Measurements from ENCODE around the gene FBXO24. TPM values are rescaled to one million over a fixed set of nuclear protein-coding genes. Genes with fewer than 3 reads are reported as not detected.

FBXO24 gene
- polyA plus RNA-seq, 3 donors, result 1.8 to 2.6 (median 2.3) TPM

DNA sequence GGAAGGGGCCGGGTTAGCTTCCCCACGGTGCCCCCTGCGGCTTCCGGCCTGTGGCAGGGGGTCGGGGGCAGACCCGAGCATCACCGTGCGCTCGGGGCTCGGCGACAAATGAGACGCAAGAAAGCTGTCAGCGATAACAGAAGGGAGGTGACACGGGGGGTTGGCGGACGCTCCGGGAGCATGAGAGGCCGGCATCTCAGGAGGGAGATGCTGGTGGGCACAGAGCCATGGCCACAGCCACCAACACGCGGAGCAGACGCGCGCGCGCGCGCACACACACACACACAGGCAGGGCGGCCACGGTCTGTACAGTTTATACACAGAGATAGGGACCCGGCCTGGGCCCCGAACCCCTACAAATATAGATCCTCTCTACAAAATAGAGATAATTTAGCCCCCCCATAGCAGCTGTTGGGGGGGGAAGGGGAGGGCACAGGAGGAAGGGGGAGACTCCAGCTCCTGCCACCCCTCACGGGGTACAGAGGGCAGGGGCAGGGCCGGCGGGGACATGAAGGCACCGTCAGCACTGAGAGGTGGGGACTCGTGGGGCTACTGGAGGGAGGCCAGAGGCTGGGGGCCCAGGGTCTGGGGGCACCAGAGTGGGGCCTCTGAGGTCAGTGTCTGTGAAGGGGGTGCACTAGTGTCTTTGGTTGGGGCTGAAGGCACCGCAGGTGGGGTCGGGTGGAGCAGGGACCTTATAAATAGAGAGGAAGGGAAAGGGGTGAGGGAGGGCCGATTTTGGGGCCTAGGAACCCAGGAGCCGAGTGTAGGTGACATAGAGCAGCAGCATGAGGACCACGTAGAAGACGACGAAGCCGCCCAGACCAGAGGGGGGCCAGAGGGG lies 11.5 kb upstream of the FBXO24 start:
- DNase-seq, result no peak

DNA sequence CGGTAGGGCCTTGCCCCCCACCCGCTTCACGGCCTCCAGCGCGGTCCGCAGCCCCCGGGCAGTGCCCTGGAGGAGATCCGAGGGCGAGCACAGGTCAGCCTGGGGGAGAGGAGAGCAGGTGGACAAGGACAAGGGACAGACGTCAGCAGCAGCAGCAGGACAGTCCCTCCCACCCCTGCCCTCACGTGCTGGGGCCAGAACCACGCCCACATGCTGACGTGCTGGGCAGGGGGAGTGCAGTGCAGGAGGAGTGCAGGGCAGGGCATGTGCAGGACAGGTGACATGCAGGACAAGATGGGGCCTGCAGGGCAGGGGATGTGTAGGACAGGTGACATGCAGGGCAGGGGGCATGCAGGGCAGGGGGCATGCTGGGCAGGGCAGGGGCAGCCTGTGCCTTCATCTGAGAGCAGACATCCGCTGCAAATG lies 10.9 kb upstream of the FBXO24 start:
- no peak for DNase-seq

DNA sequence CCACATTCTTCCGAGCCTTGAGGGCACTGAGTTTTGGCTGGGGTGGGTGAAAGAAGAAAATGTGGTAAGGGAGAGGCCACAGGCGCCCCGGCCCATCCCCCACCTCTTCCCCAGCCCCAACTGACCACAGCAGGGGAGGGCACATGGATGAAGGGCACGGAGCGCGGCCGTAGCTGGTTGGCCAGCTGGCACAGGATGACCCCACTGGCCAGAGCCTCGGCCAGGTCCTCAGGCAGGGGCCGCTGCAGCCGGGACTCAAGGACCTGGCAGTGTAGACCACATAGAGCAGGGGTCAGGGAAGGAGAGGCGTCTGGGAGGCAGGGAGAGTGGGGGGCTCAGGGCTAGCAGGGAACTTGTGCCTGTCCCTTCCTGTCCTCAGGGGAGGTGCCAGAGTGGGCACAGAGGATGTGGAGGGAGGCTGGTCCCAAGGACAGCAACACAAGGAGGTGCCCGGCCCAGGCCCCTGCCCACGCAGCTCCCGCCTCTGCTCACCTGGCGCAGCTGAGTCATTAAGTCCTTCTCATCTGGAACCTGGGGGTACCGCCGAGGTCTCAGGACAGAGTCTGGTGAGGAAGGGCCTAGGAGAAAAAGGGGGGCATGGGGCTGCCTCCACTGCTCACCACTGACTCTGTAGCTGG lies 10.3 kb upstream of the FBXO24 start:
- no peak for DNase-seq

DNA sequence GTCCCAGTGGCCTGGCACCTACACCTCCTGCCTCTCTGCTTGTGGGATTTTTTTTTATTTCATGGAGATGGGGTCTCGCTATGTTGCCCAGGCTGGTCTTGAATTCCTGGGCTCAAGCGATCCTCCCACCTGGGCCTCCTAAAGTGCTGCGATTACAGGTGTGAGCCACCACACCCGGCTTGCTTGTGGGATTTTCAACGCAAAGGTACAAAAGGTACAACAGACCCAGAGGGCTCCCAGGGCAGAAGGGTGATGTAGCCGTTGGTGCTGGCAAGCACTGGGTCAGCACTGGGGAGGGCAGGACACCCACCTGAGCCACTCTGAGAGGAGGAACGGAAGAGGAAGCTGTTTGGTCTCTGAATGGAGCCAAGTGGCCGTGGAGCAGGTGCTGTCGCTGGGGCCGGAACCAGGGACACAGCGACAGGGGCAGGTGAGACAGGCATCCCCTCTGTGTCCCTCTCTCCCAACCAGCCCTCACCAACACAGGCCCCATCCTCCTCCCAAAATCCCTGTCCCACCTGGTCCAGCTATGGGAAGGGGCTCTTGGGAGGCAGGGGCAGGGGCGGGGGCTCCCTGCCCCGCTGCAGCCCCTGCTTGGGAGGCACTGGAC lies 9.6 kb upstream of the FBXO24 start:
- no peak for DNase-seq

DNA sequence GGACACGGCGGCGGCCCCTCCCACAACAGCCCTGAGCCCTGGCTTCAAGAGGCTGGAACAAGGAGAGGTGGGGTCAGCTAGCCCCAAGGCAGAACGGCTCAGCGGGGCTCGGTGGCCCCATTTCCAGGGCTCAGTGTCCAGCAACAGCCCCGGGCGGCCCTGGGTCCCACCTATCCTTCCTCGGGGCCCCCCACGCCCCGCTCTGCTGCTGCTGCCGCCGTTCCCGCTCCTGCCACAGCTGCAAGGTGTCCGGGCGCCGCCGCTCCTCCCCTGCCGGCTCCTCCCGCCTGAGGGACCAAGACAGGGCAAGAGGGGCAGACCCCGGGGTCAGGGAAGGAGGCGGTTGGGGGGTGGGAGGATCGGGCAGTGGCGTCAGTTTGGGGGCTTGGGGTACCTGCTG lies 9.0 kb upstream of the FBXO24 start:
- DNase-seq, result no peak

DNA sequence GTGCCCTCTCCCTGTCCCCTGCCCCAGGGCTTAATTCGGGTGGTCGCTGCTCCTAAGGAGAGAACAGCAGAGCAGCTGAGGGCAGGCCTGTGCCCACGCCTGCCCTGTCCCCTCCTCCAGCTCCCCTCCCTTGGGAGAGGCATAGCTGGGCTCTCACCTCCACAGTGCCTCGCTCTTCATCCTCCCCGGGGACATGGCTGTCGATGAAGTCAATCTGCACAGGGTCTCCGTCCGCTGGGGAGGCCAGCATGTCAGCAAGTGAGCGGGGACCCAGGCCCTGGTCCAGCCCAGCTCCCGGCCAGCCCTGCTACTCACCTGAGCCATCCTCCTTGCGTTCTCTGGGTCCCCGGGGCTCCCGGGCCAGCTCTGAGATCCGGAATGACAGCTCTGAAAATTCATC lies 8.6 kb upstream of the FBXO24 start:
- no peak for DNase-seq

DNA sequence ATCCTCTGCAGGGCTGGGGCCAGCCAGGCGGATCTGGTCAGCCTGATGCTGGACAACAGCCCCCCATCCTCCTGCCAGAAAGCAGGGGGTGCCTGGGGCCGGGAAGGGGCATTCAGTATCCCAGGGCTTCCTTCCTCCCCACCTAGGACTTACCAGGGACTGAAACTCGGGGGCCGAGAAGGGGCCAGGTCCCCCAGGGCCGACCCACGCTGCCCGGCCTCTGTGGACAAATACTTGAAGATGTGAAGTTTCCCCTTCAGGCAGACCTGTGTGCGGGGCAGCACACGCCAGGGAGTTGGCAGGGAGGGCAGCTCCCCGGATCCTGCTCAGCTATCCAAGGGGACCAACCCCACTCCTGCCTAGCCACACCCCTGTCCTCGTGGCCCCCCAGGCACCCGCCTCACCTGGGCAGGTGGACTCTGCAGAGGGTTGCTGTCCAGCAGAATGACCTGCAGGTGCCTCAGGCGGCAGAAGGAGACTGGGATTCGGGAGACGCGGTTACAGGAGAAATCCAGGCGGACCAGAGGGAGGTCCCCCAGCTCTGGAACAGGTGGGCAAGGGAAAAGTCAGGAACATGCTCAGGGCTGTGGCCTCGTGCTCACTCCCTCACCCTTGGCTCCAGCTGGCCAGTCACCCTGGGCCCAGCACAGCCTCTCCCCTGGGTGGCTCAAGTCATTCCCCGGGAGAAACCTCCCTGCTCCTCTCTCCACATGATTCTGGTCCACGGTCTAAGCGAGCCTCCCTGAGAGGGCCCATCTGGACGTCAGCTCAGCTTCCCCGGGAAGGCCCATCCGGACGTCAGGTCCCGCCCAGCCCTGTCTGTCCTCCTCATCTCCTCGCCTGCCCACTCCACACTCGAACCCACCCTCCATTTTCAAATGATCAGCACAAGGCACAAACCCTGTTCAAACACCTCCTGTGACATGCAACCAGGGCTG lies 7.6 kb upstream of the FBXO24 start:
- no peak for DNase-seq

DNA sequence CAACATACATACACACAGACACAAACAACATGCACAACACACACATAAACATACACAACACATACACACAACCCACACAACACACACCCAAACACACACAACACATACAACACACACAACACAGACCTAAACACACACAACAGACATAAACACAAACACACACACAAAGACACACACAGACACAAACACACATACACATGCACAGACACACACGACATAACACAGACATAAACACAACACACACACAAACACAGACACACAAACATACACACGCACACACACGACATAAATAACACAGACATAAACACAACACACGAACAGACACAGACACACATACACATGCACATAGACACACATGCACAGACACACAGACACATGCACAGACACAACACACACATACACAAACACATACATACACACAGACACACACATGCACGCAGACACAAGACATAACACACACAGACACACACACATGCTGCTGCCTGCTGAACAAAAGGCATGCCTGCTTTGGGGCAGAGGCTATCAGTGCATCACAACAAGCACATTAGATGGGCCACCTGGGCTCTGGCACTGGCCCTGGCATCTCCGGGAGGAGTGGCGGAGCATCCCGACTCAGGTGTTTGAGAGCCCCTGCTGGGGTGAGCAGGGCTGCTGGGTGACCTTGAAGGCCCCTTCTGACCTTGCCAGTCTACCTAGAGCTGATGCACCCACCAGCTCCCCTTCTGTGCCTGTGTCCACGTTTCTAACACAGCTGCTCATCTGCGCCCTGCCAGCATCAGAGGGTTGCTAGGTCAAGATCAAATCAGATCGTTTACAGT lies 5.5 kb upstream of the FBXO24 start:
- no peak for DNase-seq

DNA sequence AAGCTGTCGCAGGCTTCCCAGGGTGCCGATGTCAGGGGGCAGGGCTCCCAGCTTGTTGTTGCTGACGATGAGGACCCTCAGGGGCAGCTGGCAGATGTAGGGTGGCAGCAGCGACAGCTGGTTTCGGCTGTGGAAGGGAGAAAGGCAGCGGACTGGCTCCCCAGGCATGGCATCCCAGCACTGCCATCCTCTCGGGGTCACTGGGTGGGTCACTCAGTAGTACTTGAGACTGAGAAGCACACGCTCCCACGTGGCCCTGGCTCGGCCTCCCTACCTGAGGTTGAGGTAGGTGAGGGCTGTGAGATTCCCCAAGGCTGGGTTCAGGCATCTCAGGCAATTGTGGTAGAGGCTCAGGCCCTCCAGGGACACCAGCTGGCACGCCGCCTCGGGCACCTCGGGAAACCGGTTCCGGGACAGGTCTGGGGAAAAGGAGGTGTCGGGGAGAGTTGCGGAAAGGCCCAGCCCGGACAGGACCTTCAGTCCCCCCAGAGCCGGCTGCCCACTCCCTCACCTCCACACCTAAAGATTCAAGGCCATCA lies 4.0 kb upstream of the FBXO24 start:
- DNase-seq, result no peak

DNA sequence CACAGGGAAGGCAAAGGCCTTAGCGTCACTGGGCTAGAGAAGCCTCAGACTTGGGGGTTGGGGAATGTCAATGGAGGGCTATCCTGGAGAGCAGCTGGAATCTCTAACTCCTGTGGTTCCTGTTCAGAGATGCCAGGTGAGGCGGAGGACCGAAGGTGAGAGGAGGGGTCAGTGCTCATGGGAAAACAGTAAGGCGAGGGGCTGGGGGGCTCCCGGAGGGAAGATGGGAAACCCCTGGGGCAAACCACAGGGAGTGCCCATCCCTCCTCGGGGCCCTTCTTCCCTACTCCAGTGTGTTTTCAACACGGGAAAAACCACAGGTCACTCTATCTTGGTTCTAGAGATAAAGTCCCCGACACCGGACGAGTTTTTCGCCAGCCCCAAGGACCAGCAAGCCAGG lies 3.5 kb upstream of the FBXO24 start:
- no peak for DNase-seq

DNA sequence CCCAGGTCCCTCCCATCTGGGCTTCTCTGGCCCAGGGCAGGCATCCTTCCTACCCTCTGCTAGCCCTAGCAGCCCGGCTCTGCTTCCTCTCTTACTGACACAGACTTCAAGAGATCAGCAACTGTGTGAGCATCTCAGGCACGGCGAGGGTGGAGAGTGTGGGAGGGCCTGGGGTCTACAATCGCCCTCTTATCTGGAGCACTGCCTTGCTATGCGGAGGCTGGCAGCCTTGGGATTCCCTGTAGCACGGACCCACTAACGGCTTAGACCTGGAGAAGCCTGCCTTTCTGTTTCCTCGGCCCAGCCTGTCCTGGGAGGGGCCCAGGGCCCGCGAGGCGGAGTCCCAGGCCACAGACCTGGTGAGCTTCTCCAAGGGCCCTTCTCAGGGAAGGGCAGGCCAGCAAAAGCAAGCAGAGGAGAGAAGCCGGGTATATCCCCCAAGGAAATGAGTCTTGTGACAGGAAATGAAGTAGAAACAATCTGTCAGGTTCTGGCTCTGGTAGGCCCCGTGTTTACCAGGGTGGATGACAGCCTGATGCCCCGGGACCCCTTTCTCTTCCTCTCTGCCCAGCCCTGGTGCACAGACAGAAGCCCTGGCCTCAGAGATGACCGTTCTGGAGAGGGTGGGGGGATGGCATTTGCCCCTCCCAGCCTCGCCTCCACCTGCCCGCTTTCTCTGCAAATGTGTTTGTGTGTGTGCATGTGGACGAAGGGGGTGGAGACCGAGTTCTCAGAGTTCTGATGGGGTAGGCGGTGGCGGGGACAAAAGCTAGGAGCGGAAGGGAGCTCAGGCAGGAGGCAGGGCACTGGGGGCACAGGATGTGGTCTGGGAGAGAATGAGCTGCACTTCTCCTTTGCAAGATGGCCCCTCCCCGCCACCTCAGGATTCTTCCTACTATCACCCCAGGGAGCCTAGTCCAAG lies 2.7 kb upstream of the FBXO24 start:
- no peak for DNase-seq

DNA sequence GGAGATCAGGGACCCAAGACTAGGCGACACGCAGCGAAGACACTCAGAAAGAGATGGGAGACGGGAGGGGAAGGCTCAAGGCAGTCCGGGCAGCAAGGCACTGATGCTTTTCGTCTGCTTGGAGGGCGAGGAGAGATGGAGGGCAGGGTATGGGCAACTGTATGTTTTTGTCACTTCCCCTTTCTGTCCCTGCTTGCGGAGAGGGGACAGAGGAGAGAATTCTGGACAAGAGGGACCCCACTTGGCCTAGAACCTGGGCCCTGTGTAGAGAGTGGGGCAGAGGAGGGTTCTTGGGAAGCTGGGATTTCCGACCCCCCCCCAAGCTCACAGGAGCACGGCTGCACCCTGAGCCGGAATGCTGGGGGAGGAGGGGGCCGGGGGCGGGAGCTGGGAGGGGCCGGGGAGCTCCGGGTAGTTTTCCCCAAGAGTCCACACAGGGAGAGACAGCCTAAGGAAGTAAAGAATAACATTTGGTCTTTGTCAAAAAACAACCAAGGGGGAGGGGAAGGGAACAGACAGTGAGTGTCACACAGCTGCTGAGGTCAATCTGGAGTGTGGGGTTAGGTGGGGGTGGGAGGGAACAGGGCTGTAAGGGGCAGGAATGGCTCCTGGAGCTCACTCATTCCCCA lies 2.0 kb upstream of the FBXO24 start:
- no peak for DNase-seq

DNA sequence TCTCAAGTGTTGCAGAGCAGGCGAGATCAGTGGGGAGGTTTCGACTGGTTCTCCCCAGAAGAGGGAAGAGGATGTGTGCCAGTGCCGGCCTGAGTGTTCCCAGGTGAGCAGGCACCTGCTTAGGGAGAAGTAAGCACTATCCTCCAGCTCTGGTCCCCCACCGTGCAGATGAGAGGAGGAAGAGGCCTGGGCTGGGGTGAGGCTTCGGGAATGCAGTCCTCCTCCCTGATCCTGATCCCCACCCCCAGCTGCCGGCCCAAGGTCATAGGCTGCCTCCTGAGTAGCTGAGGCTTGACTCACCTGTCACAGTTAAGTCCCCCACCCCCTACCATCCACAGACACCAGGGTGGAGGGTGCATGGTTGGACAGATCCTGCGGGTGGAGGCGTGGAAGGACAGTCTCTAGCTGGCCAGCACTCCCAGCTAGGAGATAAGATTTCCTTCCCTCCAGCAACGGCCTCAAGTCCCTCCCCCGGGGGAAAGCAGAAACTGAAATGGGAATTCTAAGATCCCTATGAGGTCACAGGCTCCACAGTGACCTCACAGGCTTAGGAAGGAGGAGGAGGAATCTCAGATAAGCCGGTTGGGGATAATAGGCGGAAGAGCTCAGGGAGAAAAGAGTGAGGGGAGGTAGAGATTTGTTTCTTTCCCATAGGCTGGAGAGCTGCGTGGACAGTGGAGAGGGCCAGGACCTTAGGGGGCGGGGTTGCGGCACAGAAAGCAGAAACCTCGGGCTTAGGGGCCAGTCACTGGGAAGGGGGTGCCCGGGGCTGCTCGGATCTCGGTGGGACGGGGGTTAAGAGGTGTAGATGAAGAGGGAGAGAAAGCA lies 1.2 kb upstream of the FBXO24 start:
- no peak for DNase-seq

DNA sequence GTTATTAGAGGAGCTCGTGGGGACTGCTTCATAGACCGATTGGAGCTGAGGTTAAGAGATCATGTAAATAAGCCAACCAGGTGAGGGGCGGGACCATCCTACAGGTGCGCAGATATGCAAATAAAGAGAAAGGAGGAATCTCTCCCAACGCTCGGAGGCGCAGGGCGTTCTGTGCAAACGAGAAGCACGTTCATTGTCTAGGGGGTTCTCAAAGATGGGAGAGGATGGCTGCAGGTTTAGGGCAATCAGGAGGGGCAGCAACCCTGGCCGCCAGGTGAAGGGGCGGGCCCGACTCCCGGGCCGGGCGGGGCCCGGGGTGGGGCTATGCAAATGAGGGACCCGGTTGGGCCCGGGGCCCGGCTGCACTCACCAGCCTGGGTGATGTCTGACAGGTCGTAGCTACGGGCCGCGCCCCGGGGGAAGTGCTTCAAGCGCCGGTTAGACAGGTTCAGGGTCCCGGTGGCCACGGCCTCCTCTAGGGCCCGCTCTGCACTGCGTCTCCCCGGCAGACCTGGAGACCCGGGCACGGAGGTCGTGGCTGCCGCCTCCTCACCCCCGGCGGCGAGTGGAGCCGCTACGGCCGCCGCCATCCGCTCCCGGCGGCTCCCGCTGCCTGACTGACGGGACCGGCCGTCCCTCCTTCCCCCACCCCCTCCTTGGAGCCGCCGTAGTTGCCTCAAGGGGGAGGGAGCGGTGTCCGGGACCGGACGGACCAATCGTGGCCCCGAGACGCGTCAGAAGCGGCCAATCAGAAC lies 440 bp upstream of the FBXO24 start, which contains the start of gene LRCH4:
Gene LRCH4, minus strand, starts transcription at position 619 of the 755 bp plus-strand sequence. Its CDS starts 29 bp downstream, at position 590.
- DNase-seq, result no peak

DNA sequence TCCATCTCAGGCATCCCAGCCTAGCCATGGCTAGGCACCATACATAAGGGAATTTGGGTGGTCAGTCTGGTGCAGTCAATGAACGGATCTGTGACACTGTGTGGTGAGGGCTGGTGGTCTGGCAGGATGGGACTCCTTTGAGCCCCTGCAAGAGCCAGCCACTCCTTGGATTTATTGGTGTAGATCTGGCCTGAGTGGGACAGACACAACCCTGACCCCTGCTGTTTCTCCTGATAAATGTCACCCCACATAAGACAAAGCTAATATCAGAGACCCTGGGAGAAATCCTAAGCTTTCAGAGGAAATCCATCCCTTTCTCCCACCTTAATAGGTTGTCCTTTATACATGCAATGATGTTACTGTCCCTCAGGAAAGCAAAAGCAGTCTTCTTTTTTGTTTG lies 2.3 kb downstream of the FBXO24 start:
- no peak for DNase-seq

DNA sequence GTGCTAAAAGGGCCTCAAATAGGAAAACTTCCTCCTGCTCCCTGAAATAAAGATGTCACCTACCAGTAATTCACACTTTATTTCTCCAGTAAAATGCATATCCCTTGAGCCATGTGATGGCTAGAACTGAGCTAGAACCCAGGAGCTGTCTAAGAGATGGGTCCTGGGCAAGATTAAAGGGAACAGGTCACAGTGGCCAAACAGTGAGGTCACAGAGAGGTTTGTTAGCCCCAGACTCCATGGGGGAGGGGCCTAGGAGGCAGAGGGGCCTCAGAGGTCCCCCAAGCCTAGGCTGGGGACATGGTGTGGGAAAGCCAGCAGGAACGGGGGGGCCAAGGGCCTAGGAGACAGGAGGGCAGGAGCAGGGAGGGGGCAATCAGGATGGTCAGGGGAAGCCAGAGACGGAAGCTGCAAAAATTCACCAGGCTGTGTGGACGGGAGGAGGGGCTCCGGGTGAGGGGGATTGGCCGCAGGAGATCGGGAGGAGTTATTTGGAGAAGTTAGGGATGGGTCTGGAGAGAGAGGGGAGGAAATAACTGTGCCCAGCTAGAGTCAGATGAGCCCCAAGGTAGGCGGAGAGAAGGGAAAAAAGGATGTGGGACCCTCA lies 3.3 kb downstream of the FBXO24 start:
- no peak for DNase-seq

Data from renal pelvis (tissue), 4 donors.